Measurements from ENCODE around the gene FOXE3. TPM values are rescaled to one million over a fixed set of nuclear protein-coding genes. Genes with fewer than 3 reads are reported as not detected.

The FOXE3 gene
- total and polyA plus RNA-seq, 4 donors: not detected

GRCh38 chr1:47442842-47443529 lies 26.9 kb downstream of the FOXE3 start:
- Histone ChIP-seq H3K27ac (ENCODE audit: low read depth in 1 of 2, low read length in 2 of 2) (no peak overlapping the region), H3K36me3 (ENCODE audit: control insufficient read depth in 4 of 4, insufficient read depth in 3 of 4, low read depth in 1 of 4, low read length in 3 of 4) (no peaks in the 10 kb centered on the region), H3K27me3 (ENCODE audit: control insufficient read depth in 4 of 4, insufficient read depth in 4 of 4, low read length in 3 of 4) (peaks cover 0 to 36% (median 15%) of the 10 kb centered on the region in 4 donors), H3K4me1 (ENCODE audit: control insufficient read depth in 4 of 4, insufficient read depth in 4 of 4, low read length in 3 of 4) (peaks cover 0 to 12% (median 5%) of the 10 kb centered on the region in 4 donors), H3K9me3 (ENCODE audit: control insufficient read depth in 4 of 4, low read length in 3 of 4) (peaks cover 0 to 11% (median 1%) of the 10 kb centered on the region in 4 donors), H3K4me3 (ENCODE audit: low read depth in 1 of 3, low read length in 3 of 3) (no peak overlapping the region), H3K9ac (ENCODE audit: low read depth in 1 of 2, low read length in 2 of 2) (no peak overlapping the region)
- 42% methylated on average over 9 of the region's 9 CpGs for WGBS
- no peak for DNase-seq (ENCODE audit: low spot score)
- TF ChIP-seq RXRA (IDR thresholded peaks at IDR 0.05) (no peak), REST (IDR thresholded peaks at IDR 0.05) (no peak), SP1 (IDR thresholded peaks at IDR 0.05) (no peak), YY1 (IDR thresholded peaks at IDR 0.05) (no peak), TAF1 (conservative IDR thresholded peaks at IDR 0.05) (no peak), EGR1 (IDR thresholded peaks at IDR 0.05; ENCODE audit: low read depth in 2 of 2) (no peak), GABPA (IDR thresholded peaks at IDR 0.05 in 1 of 2, conservative IDR thresholded peaks at IDR 0.05 in 1 of 2) (no peak), HNF4G (IDR thresholded peaks at IDR 0.05) (no peak), NR2F2 (IDR thresholded peaks at IDR 0.05) (no peak), HNF4A (conservative IDR thresholded peaks at IDR 0.05) (no peak), JUND (IDR thresholded peaks at IDR 0.05) (no peak), FOXA2 (IDR thresholded peaks at IDR 0.05) (no peak)
- TF ChIP-seq, protein P1, sequence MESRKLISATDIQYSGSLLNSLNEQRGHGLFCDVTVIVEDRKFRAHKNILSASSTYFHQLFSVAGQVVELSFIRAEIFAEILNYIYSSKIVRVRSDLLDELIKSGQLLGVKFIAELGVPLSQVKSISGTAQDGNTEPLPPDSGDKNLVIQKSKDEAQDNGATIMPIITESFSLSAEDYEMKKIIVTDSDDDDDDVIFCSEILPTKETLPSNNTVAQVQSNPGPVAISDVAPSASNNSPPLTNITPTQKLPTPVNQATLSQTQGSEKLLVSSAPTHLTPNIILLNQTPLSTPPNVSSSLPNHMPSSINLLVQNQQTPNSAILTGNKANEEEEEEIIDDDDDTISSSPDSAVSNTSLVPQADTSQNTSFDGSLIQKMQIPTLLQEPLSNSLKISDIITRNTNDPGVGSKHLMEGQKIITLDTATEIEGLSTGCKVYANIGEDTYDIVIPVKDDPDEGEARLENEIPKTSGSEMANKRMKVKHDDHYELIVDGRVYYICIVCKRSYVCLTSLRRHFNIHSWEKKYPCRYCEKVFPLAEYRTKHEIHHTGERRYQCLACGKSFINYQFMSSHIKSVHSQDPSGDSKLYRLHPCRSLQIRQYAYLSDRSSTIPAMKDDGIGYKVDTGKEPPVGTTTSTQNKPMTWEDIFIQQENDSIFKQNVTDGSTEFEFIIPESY (IDR thresholded peaks at IDR 0.05): no peak

DNA sequence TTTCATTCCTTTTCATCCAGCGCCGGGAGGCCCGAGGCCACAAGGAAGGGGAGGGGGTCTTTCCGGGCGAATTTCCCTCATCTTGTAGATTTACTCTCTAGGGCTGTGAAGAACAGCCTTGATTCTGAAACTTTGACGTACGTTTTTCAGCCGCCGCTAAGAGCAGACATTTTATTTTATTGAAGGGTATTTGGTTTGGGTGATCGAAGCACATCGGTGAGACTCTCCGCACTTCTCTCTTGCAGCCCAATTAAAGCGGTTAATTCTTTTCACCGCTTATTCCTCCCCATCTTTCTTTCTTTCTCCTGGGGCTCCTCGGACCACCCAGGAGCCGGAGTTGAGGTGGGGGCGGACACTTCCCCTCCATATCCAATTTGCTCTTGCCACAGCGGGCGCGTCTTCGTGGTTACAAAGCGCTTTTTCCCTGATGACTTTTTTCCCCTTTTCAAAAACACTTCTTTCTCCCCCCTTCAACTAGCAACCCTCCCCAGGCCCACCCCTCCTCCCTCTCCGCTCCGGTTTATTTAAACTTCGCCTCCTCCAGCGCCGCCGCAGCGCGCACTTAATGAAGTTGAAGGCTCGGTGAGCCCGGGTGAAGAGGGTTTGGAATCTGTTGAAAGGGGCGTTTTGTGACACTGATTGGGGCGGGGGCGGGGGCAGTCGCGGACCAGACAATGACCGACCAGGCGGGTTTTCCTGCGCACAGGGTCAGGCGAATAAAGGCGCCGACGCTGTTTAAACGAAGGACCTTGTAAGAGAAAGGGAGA lies 27.6 kb downstream of the FOXE3 start:
- no peak overlapping the region for H3K27ac ChIP-seq (ENCODE audit: low read depth in 1 of 2, low read length in 2 of 2)
- H3K9ac ChIP-seq (ENCODE audit: low read depth in 1 of 2, low read length in 2 of 2): no peak overlapping the region
- 17% methylated on average over 45 of the region's 45 CpGs for WGBS
- DNase-seq (ENCODE audit: low spot score): no peak
- H3K9me3 ChIP-seq (ENCODE audit: control insufficient read depth in 4 of 4, low read length in 3 of 4): peaks cover 0 to 11% (median 1%) of the 10 kb centered on the region in 4 donors
- peaks cover 0 to 36% (median 15%) of the 10 kb centered on the region in 4 donors for H3K27me3 ChIP-seq (ENCODE audit: control insufficient read depth in 4 of 4, insufficient read depth in 4 of 4, low read length in 3 of 4)
- no peak overlapping the region for H3K4me3 ChIP-seq (ENCODE audit: low read depth in 1 of 3, low read length in 3 of 3)
- no peaks in the 10 kb centered on the region for H3K36me3 ChIP-seq (ENCODE audit: control insufficient read depth in 4 of 4, insufficient read depth in 3 of 4, low read depth in 1 of 4, low read length in 3 of 4)
- peaks cover 0 to 9% (median 3%) of the 10 kb centered on the region in 4 donors for H3K4me1 ChIP-seq (ENCODE audit: control insufficient read depth in 4 of 4, insufficient read depth in 4 of 4, low read length in 3 of 4)
- TF ChIP-seq SP1 (IDR thresholded peaks at IDR 0.05): no peak
- no peak for TF ChIP-seq EGR1 (IDR thresholded peaks at IDR 0.05; ENCODE audit: low read depth in 2 of 2)
- TF ChIP-seq, protein P1 (IDR thresholded peaks at IDR 0.05): no peak
- no peak for TF ChIP-seq FOXA1 (IDR thresholded peaks at IDR 0.05)
- no peak for TF ChIP-seq HNF4A (conservative IDR thresholded peaks at IDR 0.05)
- no peak for TF ChIP-seq RXRA (IDR thresholded peaks at IDR 0.05)
- TF ChIP-seq ATF3 (IDR thresholded peaks at IDR 0.05): no peak
- TF ChIP-seq RAD21 (IDR thresholded peaks at IDR 0.05): no peak
- no peak for TF ChIP-seq REST (IDR thresholded peaks at IDR 0.05)
